Fibroblast of lung (primary cell): Measurements from ENCODE around the gene TMUB1. TPM values are rescaled to one million over a fixed set of nuclear protein-coding genes. Genes with fewer than 3 reads are reported as not detected.

Source experiments
- DNase-seq, 2 donors: peaks; one replicate each; pipeline versions ENCODE4 v3.0.0 to v3.0.0-alpha.2; 2010; ENCODE audit warnings: low read depth in 2 of 2
- H2AFZ ChIP-seq: 2 replicates; pipeline ENCODE4 v1.5.1; 2012; ENCODE audit warnings: low read length, control low read depth, inconsistent platforms
- H3K27ac ChIP-seq: 2 replicates; pipeline ENCODE4 v1.5.1; 2011; ENCODE audit warnings: low read length, control low read depth; ENCODE audit not compliant: insufficient read depth
- H3K27me3 ChIP-seq: 2 replicates; pipeline ENCODE4 v1.5.1; 2011; ENCODE audit warnings: mild to moderate bottlenecking, low read length; ENCODE audit not compliant: control insufficient read depth, insufficient read depth
- H3K36me3 ChIP-seq: 2 replicates; pipeline ENCODE4 v1.5.1; 2011; ENCODE audit warnings: low read length; ENCODE audit not compliant: control insufficient read depth, insufficient read depth
- H3K4me1 ChIP-seq: 2 replicates; pipeline ENCODE4 v1.5.1; 2011; ENCODE audit warnings: low read length; ENCODE audit not compliant: control insufficient read depth, insufficient read depth; ENCODE audit errors: extremely low read depth
- H3K4me2 ChIP-seq: 2 replicates; pipeline ENCODE4 v1.5.1; 2011; ENCODE audit warnings: low read length, control low read depth; ENCODE audit not compliant: insufficient read depth; ENCODE audit errors: extremely low read depth
- H3K4me3 ChIP-seq, 4 experiments: fragments of 200-600 bp in 1 of 4; sonication (generic) in 1 of 4; replicated peaks in 1 of 4; 2 replicates each; pipeline ENCODE4 v1.5.1; 2011 to 2016; ENCODE audit warnings: low read length in 4 of 4, low read depth in 3 of 4, mild to moderate bottlenecking in 3 of 4, control low read depth in 2 of 4, inconsistent platforms in 1 of 4, mixed read lengths in 1 of 4; ENCODE audit not compliant: insufficient read depth in 1 of 4; ENCODE audit errors: control extremely low read depth in 1 of 4
- H3K79me2 ChIP-seq: 2 replicates; pipeline ENCODE4 v1.5.1; 2012; ENCODE audit warnings: mild to moderate bottlenecking, low read length, inconsistent platforms; ENCODE audit not compliant: control insufficient read depth, insufficient read depth
- H3K9ac ChIP-seq: 2 replicates; pipeline ENCODE4 v1.5.1; 2011; ENCODE audit warnings: mild to moderate bottlenecking, low read length, control low read depth; ENCODE audit not compliant: insufficient read depth
- H3K9me3 ChIP-seq: 2 replicates; pipeline ENCODE4 v1.5.1; 2012; ENCODE audit warnings: low read depth, low read length; ENCODE audit not compliant: control insufficient read depth, insufficient read depth
- H4K20me1 ChIP-seq: 2 replicates; pipeline ENCODE4 v1.5.1; 2011; ENCODE audit warnings: low read length; ENCODE audit not compliant: control insufficient read depth, insufficient read depth; ENCODE audit errors: extremely low read depth
- EZH2 ChIP-seq: IDR thresholded peaks from 2 replicates; pipeline ENCODE4 v1.5.1; 2012; ENCODE audit warnings: low read length, control low read depth, mild to moderate bottlenecking; ENCODE audit errors: missing control alignments
- polyA plus RNA-seq, 2 donors: library from polyadenylated mRNA; depleted of rRNA in 1 of 2; stranded (reverse) in 1 of 2; unstranded in 1 of 2; fragments of >200 nt; gene quantifications; 2 replicates each; pipeline ENCODE4 v1.2.1, GENCODE V29; 2011 to 2012; ENCODE audit warnings: missing spikeins in 1 of 2
- total RNA-seq: library from RNA; depleted of rRNA; stranded (reverse); fragments of >200 nt; gene quantifications from 2 replicates; pipeline ENCODE4 v1.2.1, GENCODE V29; 2014
- TF ChIP-seq, protein P1 (sequence below), 2 donors: IDR thresholded peaks in 1 of 2; conservative IDR thresholded peaks in 1 of 2; 1 replicate in 1 of 2; 2 replicates in 1 of 2; pipeline ENCODE4 v1.5.1; 2011 to 2012; ENCODE audit warnings: low read length in 2 of 2, control low read depth in 1 of 2, inconsistent platforms in 1 of 2, low read depth in 1 of 2, mild to moderate bottlenecking in 1 of 2

TMUB1 gene
- total and polyA plus RNA-seq, 2 donors (not counting 1 experiment from before 2014, with no cell fraction given), result 11.9 to 20.3 TPM

DNA sequence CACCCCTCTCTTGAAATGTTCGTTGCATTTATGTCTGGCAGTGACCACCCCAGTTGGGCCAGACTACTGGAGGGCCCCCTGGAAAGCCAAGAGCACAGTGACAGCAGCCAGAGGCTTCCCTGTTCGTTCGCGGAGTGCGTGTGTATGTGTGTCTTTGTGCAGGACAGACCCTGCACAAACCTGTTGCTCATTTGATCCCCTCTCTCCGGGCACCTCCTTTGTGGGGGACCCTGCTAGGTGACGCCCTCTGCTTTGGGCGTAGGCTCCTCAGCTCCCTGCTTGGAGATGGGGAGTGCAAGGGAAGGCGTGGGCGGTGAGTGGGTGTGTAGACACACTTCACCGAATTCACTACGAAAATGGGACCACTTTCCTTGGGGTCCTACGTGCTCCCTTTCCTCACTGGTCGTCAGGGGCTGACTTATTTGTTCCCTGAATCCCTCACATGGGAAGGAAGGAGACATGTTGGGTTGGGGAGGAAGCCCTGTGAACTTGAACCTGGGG, 41.7 kb upstream of the TMUB1 start:
- no peak overlapping the region for H3K9ac ChIP-seq
- no peak overlapping the region for H3K27ac ChIP-seq
- peak overlapping the region in 1 of 4 experiments; percentile 33 for H3K4me3 ChIP-seq
- TF ChIP-seq, protein P1, sequence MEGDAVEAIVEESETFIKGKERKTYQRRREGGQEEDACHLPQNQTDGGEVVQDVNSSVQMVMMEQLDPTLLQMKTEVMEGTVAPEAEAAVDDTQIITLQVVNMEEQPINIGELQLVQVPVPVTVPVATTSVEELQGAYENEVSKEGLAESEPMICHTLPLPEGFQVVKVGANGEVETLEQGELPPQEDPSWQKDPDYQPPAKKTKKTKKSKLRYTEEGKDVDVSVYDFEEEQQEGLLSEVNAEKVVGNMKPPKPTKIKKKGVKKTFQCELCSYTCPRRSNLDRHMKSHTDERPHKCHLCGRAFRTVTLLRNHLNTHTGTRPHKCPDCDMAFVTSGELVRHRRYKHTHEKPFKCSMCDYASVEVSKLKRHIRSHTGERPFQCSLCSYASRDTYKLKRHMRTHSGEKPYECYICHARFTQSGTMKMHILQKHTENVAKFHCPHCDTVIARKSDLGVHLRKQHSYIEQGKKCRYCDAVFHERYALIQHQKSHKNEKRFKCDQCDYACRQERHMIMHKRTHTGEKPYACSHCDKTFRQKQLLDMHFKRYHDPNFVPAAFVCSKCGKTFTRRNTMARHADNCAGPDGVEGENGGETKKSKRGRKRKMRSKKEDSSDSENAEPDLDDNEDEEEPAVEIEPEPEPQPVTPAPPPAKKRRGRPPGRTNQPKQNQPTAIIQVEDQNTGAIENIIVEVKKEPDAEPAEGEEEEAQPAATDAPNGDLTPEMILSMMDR (conservative IDR thresholded peaks at IDR 0.05 in 1 of 2, IDR thresholded peaks at IDR 0.05 in 1 of 2; ENCODE audit: low read depth in 1 of 2, low read length in 2 of 2), result no peak
- TF ChIP-seq EZH2, result no peak
- H3K36me3 ChIP-seq, result peaks cover 21% of the 10 kb centered on the region
- H4K20me1 ChIP-seq, result no peaks in the 10 kb centered on the region
- no peaks in the 10 kb centered on the region for H3K9me3 ChIP-seq
- peaks cover 5% of the 10 kb centered on the region for H3K4me1 ChIP-seq
- no peaks in the 10 kb centered on the region for H3K27me3 ChIP-seq
- H2AFZ ChIP-seq, result no peak overlapping the region
- no peak overlapping the region for H3K4me2 ChIP-seq
- no peak for DNase-seq
- no peaks in the 10 kb centered on the region for H3K79me2 ChIP-seq

- Histone ChIP-seq H3K36me3 (peaks cover 23% of the 10 kb centered on the region), H3K9me3 (no peaks in the 10 kb centered on the region)
- DNase-seq, result no peak
Measured at GRCh38 chr7:151124481-151124880, 41.2 kb upstream of the TMUB1 start.

DNA sequence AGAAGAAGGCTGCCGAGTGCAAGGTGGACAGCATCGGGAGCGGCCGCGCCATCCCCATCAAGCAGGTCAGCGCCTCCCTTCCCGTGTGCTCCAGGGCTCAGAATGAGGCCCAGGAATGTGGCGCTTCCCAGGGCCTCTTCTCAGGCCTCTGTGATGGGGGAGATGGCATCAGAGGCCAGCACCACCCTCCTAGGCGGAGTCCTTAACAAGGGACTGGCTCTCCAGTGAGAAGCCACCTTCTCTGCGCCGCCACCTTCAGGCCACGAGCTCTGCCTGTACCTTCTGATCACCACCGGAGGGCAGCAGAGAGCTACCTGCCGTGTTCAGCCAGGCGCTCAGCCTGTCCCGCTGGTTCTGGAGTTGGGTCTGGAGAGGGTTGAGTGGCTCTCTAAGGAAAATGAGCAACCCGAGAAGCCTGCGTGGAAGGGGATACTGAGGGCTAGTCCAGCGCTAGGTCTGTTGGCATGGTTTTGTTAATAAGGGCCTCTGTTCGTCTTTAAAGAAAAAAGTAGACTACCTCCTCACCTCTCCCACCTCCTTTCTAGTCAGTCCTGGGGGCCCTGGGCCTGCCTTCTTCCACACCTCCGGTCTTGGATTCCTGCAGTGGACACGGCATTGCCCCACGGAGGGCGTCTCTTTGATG, 40.6 kb upstream of the TMUB1 start:
- H2AFZ ChIP-seq, result no peak overlapping the region
- no peak overlapping the region for H3K27ac ChIP-seq
- peaks cover 5% of the 10 kb centered on the region for H3K4me1 ChIP-seq
- H3K4me3 ChIP-seq, result no peak overlapping the region
- H3K9ac ChIP-seq, result no peak overlapping the region
- DNase-seq, result peak; percentile 64 to 79
- peaks cover 27% of the 10 kb centered on the region for H3K36me3 ChIP-seq
- no peaks in the 10 kb centered on the region for H3K79me2 ChIP-seq
- no peak overlapping the region for H3K4me2 ChIP-seq
- no peak for TF ChIP-seq EZH2
- TF ChIP-seq, protein P1 (conservative IDR thresholded peaks at IDR 0.05 in 1 of 2, IDR thresholded peaks at IDR 0.05 in 1 of 2; ENCODE audit: low read depth in 1 of 2, low read length in 2 of 2), result peak; percentile 98 to 100
- H3K9me3 ChIP-seq, result no peaks in the 10 kb centered on the region
- no peaks in the 10 kb centered on the region for H4K20me1 ChIP-seq
- no peaks in the 10 kb centered on the region for H3K27me3 ChIP-seq

More at GRCh38 chr7:151124481-151124880, 41.2 kb upstream of the TMUB1 start:
- Histone ChIP-seq H2AFZ (no peak overlapping the region), H3K27me3 (no peaks in the 10 kb centered on the region), H3K4me1 (peaks cover 5% of the 10 kb centered on the region), H3K4me3 (no peak overlapping the region), H3K9ac (no peak overlapping the region), H3K79me2 (no peaks in the 10 kb centered on the region), H4K20me1 (no peaks in the 10 kb centered on the region), H3K4me2 (no peak overlapping the region), H3K27ac (no peak overlapping the region)
- TF ChIP-seq, protein P1 (conservative IDR thresholded peaks at IDR 0.05 in 1 of 2, IDR thresholded peaks at IDR 0.05 in 1 of 2; ENCODE audit: low read depth in 1 of 2, low read length in 2 of 2), result no peak
- no peak for TF ChIP-seq EZH2
